Subcutaneous abdominal adipose tissue (tissue), 5 donors: ENCODE results near the gene TBC1D7.

ENCODE experiments used
- H3K27ac ChIP-seq: one replicate; pipeline ENCODE4 v1.7.0; 2013; ENCODE audit warnings: low read depth, mild to moderate bottlenecking, inconsistent platforms, low read length, moderate library complexity
- H3K27me3 ChIP-seq, 5 donors: one replicate each; pipeline ENCODE4 v1.7.0; 2013; ENCODE audit warnings: low read length in 5 of 5, inconsistent platforms in 1 of 5; ENCODE audit not compliant: control insufficient read depth in 5 of 5, insufficient read depth in 4 of 5
- H3K36me3 ChIP-seq, 5 donors: one replicate each; pipeline ENCODE4 v1.7.0; 2013; ENCODE audit warnings: low read length in 5 of 5; ENCODE audit not compliant: control insufficient read depth in 5 of 5, insufficient read depth in 5 of 5
- H3K4me1 ChIP-seq, 5 donors: one replicate each; pipeline ENCODE4 v1.7.0; 2013; ENCODE audit warnings: low read length in 5 of 5, mild to moderate bottlenecking in 3 of 5, moderate library complexity in 1 of 5; ENCODE audit not compliant: control insufficient read depth in 5 of 5, insufficient read depth in 5 of 5
- H3K4me3 ChIP-seq, 5 donors: one replicate each; pipeline ENCODE4 v1.7.0; 2013; ENCODE audit warnings: low read length in 5 of 5, low read depth in 1 of 5
- H3K9ac ChIP-seq, 5 donors: one replicate each; pipeline ENCODE4 v1.7.0; 2013; ENCODE audit warnings: low read length in 5 of 5, mild to moderate bottlenecking in 4 of 5, moderate library complexity in 3 of 5
- H3K9me3 ChIP-seq, 5 donors: one replicate each; pipeline ENCODE4 v1.7.0; 2013; ENCODE audit warnings: low read length in 5 of 5; ENCODE audit not compliant: control insufficient read depth in 5 of 5
- donor health status: healthy.
- donor health status: healthy.
- donor health status: healthy.
- donor health status: healthy.
- donor health status: healthy.

The TBC1D7 gene

DNA sequence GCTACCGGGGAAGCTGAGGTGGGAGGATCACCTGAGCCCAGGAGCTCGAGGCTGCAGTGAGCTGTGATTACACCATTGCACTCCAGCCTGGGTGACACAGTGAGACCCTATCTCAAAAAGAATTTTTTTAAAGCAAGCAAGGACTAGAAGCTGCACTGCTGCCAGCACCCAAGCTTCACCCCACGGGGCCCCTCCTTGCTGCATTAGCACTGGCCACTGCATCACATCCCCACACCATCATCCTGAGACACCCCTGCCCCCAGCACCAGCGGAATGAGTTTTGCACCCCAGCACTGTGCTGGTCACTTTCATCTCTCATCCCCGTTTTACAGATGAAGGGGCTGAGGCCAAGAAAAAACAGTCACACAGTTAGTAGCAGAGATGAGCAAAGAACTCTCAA, 30.9 kb downstream of the TBC1D7 start:
- no peaks in the 10 kb centered on the region for H3K9me3 ChIP-seq
- H3K4me3 ChIP-seq = no peak overlapping the region
- no peaks in the 10 kb centered on the region for H3K27me3 ChIP-seq
- no peak overlapping the region for H3K9ac ChIP-seq
- H3K36me3 ChIP-seq = peaks cover 0 to 67% (median 51%) of the 10 kb centered on the region in 5 donors
- peaks cover 0 to 4% (median 3%) of the 10 kb centered on the region in 5 donors for H3K4me1 ChIP-seq
- no peak overlapping the region for H3K27ac ChIP-seq

DNA sequence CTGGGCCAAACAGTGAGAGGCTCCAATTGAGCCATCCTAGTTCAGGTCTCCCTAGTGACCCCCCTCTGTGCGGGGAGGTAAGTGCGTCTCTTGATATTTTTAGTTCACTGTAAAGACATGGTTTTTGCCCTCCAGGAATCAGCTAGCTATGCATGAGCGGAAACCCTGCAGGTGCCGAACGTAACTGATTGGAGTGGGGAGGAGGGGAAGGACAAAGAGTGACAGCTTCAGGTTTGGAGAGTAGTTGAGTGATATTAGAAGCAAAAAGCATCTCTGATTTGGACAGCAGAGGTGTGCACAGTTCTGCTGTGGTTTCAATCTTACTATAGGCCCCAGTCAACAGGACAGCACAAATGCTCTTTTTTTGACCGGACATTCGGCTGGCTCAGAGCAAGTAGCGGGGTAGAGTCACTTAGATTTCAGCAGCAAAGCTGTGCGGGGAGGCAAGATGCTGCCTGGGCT, 31.8 kb downstream of the TBC1D7 start:
- H3K27me3 ChIP-seq = no peaks in the 10 kb centered on the region

DNA sequence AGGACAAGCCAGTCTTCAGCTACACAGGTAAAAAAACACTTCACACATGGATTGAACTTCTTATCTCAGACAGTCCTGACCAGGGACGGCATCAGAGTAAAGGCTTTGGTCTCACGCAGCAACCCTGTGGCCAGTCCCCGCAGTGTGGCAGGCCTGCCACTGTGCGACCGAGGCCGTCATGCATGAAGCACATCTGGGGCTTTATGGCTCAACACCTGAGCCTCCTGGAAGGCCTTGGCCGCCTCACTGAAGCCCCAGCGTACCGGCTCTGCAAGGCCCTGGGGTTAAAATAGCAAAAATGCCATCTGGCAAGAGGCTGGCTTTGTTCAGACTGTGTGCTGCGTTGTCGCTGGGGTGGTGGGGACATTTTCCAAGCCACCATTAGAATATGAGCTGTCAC, 32.8 kb downstream of the TBC1D7 start:
- Histone ChIP-seq H3K9me3 (no peaks in the 10 kb centered on the region), H3K27ac (no peak overlapping the region), H3K4me3 (no peak overlapping the region), H3K9ac (no peak overlapping the region), H3K27me3 (no peaks in the 10 kb centered on the region), H3K4me1 (no peaks in the 10 kb centered on the region), H3K36me3 (peaks cover 0 to 68% (median 51%) of the 10 kb centered on the region in 5 donors)

More for the DNA sequence above, 31.8 kb downstream of the TBC1D7 start:
- H3K4me1 ChIP-seq = no peaks in the 10 kb centered on the region
- no peak overlapping the region for H3K27ac ChIP-seq
- H3K4me3 ChIP-seq = no peak overlapping the region
- no peaks in the 10 kb centered on the region for H3K9me3 ChIP-seq
- H3K36me3 ChIP-seq = peaks cover 0 to 71% (median 52%) of the 10 kb centered on the region in 5 donors
- H3K9ac ChIP-seq = no peak overlapping the region

DNA sequence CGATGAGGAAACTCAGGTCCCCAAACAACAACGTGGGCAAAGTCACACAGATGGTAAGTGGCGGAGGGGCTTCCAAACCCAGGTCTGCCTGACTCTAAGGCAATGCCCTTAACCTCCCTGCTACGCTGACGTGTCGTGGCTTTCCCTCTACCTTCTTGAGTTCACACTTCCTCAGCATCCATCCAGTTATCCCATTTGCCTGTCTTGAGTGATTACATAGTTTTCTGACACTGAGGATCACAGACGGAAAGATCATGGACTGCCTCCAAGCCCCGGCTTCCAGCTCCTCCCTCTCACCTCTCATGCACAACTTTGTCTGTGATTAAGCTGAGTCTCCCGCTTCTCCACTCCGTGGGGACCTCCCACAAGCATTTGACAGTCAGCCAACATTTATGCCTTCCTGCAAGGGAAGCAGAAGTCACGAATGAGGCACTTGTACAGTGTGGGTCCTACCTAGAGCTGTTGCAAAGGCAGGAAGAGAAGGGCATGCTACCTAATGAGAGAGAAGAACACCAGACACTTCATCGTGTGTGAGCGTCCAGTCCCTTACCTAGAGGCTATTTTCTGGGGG, 33.8 kb downstream of the TBC1D7 start:
- Histone ChIP-seq H3K4me3 (no peak overlapping the region), H3K9ac (no peak overlapping the region), H3K27ac (no peak overlapping the region), H3K4me1 (peaks cover 0 to 5% (median 0%) of the 10 kb centered on the region in 5 donors), H3K9me3 (no peaks in the 10 kb centered on the region), H3K27me3 (no peaks in the 10 kb centered on the region), H3K36me3 (peaks cover 0 to 61% (median 44%) of the 10 kb centered on the region in 5 donors)

DNA sequence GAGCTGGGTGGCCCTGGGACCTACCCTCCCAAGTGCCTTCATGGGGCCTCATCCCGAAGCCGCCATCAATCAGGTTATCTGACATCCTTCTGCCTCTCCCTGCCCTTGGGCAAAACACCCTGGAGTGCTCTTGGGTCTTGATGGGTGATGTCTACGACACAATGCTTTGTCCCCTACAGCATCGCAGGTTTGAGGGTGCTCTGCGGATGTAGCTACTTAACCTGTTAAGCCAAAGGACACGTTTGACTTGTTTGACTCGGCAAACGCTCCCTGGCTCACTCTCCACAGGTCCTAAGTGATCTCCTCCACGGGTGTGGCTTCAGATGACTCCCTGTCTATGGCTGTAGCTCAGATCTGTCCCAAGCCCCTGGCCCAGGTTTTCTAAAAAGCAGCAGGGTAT, 35.6 kb downstream of the TBC1D7 start:
- H3K4me3 ChIP-seq = no peak overlapping the region
- H3K9ac ChIP-seq = no peak overlapping the region
- peaks cover 0 to 58% (median 35%) of the 10 kb centered on the region in 5 donors for H3K36me3 ChIP-seq
- no peaks in the 10 kb centered on the region for H3K27me3 ChIP-seq
- peaks cover 0 to 10% (median 5%) of the 10 kb centered on the region in 5 donors for H3K4me1 ChIP-seq
- H3K9me3 ChIP-seq = peaks cover 0 to 4% (median 0%) of the 10 kb centered on the region in 5 donors
- no peak overlapping the region for H3K27ac ChIP-seq

DNA sequence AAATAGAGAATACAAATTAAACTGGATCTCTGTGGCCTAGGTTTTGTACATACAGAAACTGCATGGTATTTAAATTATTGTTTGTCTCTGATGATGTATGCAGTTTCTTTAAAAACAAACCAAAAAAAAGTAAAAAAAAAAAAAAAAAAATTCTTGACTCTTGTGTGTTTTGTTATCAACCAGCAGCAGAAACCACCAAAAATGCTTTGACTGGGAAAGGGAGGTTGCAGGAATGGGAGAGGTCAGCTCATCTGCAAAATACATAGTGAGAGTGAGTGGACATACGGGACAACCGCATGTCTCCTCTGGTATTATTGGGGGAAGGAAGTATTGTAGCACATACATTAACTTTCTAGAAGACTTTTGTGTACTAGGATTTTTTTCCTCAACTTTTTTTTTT, 38.0 kb downstream of the TBC1D7 start:
- Histone ChIP-seq H3K4me3 (no peak overlapping the region), H3K9ac (no peak overlapping the region), H3K9me3 (peaks cover 0 to 19% (median 13%) of the 10 kb centered on the region in 5 donors), H3K27ac (no peak overlapping the region), H3K27me3 (no peaks in the 10 kb centered on the region), H3K36me3 (peaks cover 0 to 53% (median 35%) of the 10 kb centered on the region in 5 donors), H3K4me1 (peaks cover 0 to 10% (median 5%) of the 10 kb centered on the region in 5 donors)

DNA sequence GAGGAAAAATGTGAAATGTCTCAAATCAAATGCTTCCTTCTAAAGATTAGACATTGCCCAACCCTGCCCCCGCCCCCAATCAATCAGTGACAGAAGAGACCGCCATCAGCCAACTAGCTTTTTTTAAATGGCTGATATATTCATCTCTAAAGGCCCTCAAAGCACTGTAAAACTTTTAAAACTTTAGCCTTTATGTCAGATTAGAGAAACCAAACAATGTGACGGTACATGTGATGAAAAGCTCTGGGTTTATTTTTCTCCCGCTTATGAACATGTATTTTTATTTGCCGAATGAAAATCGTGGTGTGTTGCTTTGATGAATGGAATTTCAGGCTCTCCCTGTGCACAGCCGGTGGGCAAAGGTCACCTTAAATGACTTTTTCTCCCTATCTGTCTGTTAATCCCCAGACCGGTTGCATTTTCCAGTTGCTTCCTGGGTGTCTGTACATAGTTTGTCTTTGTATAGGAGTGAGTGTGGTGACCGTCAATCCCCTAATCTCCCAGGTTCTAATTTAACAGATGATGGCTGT, 38.5 kb downstream of the TBC1D7 start:
- Histone ChIP-seq H3K27me3 (no peaks in the 10 kb centered on the region), H3K4me1 (peaks cover 0 to 10% (median 5%) of the 10 kb centered on the region in 5 donors), H3K27ac (no peak overlapping the region), H3K9ac (no peak overlapping the region), H3K36me3 (peaks cover 0 to 51% (median 33%) of the 10 kb centered on the region in 5 donors), H3K9me3 (peaks cover 0 to 19% (median 13%) of the 10 kb centered on the region in 5 donors), H3K4me3 (no peak overlapping the region)

DNA sequence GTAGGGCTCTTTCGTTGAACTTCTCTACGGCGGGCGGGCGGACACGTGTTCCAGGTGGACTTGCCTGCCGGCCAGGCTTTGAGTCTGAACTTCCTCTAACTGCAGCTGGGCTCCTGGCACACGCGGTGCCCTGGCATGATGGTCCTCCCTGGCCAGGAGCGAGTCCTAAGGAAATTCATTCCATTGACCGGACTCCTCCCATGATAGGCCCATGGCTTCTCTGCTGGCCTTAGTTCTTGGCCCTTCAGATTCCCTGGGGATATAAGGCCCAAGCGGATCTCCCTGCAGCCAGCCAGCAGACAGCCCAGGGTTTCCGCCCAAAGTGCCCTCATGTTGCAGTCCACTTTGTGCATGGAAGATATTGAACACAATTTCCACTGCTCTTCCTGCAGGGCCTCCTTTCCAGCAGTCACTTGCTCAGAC, 39.4 kb downstream of the TBC1D7 start:
- Histone ChIP-seq H3K27ac (no peak overlapping the region), H3K9me3 (peaks cover 0 to 19% (median 13%) of the 10 kb centered on the region in 5 donors), H3K9ac (no peak overlapping the region), H3K4me1 (peaks cover 0 to 10% (median 5%) of the 10 kb centered on the region in 5 donors), H3K36me3 (peaks cover 0 to 47% (median 25%) of the 10 kb centered on the region in 5 donors), H3K27me3 (no peaks in the 10 kb centered on the region), H3K4me3 (no peak overlapping the region)

DNA sequence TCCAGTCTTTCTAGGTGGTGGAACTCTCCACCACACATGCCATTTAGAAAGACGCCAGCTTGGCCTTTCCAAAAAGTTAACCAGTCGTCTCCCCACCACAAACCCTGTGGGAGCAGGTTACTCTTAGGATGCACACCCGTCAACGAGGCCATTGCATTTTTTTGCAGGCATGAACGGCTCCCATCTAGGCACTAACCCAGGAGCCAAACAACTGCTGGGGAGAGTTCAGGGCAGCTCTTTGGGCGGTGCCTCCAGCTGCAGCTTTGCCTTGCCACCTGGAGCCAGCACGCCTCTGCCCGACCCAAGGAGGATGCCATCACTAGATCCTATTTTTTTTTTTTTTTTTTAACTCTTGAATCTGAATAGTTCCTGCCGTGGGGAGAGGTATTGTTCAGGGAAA, 39.9 kb downstream of the TBC1D7 start:
- Histone ChIP-seq H3K4me3 (no peak overlapping the region), H3K27me3 (no peaks in the 10 kb centered on the region), H3K27ac (no peak overlapping the region), H3K9ac (no peak overlapping the region), H3K9me3 (peaks cover 0 to 19% (median 13%) of the 10 kb centered on the region in 5 donors), H3K4me1 (peaks cover 0 to 10% (median 5%) of the 10 kb centered on the region in 5 donors), H3K36me3 (peaks cover 0 to 48% (median 24%) of the 10 kb centered on the region in 5 donors)

DNA sequence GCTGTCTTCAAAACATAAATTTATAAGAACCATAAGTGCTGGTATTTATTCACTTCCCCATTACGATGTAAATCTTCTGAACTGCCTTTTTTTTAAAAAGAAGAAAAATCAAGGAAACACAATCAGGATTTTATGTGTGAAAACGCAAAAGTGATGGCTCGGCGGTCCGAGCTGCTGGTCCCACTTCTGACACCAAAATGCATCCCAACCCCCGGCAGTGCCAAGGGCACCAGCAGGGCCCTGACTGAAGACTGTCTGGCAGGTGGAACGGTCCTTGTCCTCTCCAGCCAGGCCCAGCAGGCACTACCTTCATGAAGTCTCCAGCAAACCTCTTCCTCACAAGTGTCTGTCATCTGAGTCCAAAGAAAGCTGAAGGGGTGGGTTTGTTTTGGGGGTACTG, 41.2 kb downstream of the TBC1D7 start:
- peaks cover 0 to 10% (median 5%) of the 10 kb centered on the region in 5 donors for H3K4me1 ChIP-seq
- H3K27ac ChIP-seq = no peak overlapping the region
- H3K36me3 ChIP-seq = peaks cover 0 to 46% (median 16%) of the 10 kb centered on the region in 5 donors
- no peaks in the 10 kb centered on the region for H3K27me3 ChIP-seq
- no peak overlapping the region for H3K4me3 ChIP-seq
- no peak overlapping the region for H3K9ac ChIP-seq
- peaks cover 0 to 19% (median 13%) of the 10 kb centered on the region in 5 donors for H3K9me3 ChIP-seq
